Aorta (tissue), 4 donors: Measurements from ENCODE around the gene AMIGO3. TPM values are rescaled to one million over a fixed set of nuclear protein-coding genes. Genes with fewer than 3 reads are reported as not detected.

Experiments used
- polyA plus RNA-seq, 2 donors: library from polyadenylated mRNA; stranded (reverse); fragments of 200-250 nt; gene quantifications; one replicate each; pipeline ENCODE4 v1.2.3, GENCODE V29; 2013
- total RNA-seq, 2 donors: library from RNA; stranded (reverse); fragmentation: NEBNext Ultra II Directional; extraction: Animal tissue kit (Norgen Biotek cat#: 25700); gene quantifications; one replicate each; pipeline ENCODE4 v1.2.1, GENCODE V29; 2021
- donor health status: healthy with polysubstance abuse.
- donor health status: Bipolar disorder and iron deficiency.
- donor health status: DM: no; HTN: no; CAD: no.
- donor health status: DM: yes; HTN: yes; CAD: no.

AMIGO3 gene
- total and polyA plus RNA-seq, 4 donors: 1.1 TPM; not detected in 3

Other genes with a start within 250 kb of the AMIGO3 start
- gene DAG1, start 249.4 kb downstream of the AMIGO3 start, total RNA-seq: 10 to 100 TPM; 70.3 to 87.4 TPM
- 10 to 100 TPM; 15.3 to 25.3 TPM for gene DAG1, start 249.4 kb downstream of the AMIGO3 start, polyA plus RNA-seq
- under 1 TPM; 0.42 to 0.75 TPM for gene BSN, start 165.2 kb downstream of the AMIGO3 start, total RNA-seq
- gene BSN, start 165.2 kb downstream of the AMIGO3 start, polyA plus RNA-seq: under 1 TPM in 1 of 2 donors, not detected in 1; 0.08 TPM
- gene APEH, start 45.3 kb downstream of the AMIGO3 start, total RNA-seq: 10 to 100 TPM; 51.7 to 53.6 TPM
- gene APEH, start 45.3 kb downstream of the AMIGO3 start, polyA plus RNA-seq: 10 to 100 TPM; 30.3 to 47.2 TPM
- 10 to 100 TPM in 1 of 2 donors, 1 to 10 TPM in 1; 5.3 to 16.9 TPM for gene MST1, start 30.2 kb downstream of the AMIGO3 start, total RNA-seq
- gene MST1, start 30.2 kb downstream of the AMIGO3 start, polyA plus RNA-seq: 10 to 100 TPM in 1 of 2 donors, 1 to 10 TPM in 1; 4.5 to 64.7 TPM
- gene RNF123, start 30.1 kb downstream of the AMIGO3 start, total RNA-seq: 10 to 100 TPM; 34.7 to 38.1 TPM
- 10 to 100 TPM; 12.5 to 29.8 TPM for gene RNF123, start 30.1 kb downstream of the AMIGO3 start, polyA plus RNA-seq
- gene GMPPB, start 4.3 kb upstream of the AMIGO3 start, total RNA-seq: 10 to 100 TPM; 29.2 to 39.6 TPM
- gene GMPPB, start 4.3 kb upstream of the AMIGO3 start, polyA plus RNA-seq: 10 to 100 TPM; 13.4 to 24.6 TPM
- gene IP6K1, start 66.9 kb upstream of the AMIGO3 start, total RNA-seq: 10 to 100 TPM; 36.5 to 40.2 TPM
- gene IP6K1, start 66.9 kb upstream of the AMIGO3 start, polyA plus RNA-seq: 10 to 100 TPM in 1 of 2 donors, 1 to 10 TPM in 1; 9.4 to 19.5 TPM
- gene CDHR4, start 80.2 kb upstream of the AMIGO3 start, total RNA-seq: 1 to 10 TPM in 1 of 2 donors, under 1 TPM in 1; 0.26 to 1.1 TPM
- gene CDHR4, start 80.2 kb upstream of the AMIGO3 start, polyA plus RNA-seq: 1 to 10 TPM in 1 of 2 donors, not detected in 1; 5.0 TPM
- 1 to 10 TPM; 5.5 to 8.8 TPM for gene INKA1, start 83.6 kb upstream of the AMIGO3 start, total RNA-seq
- 10 to 100 TPM; 12.1 to 12.2 TPM for gene INKA1, start 83.6 kb upstream of the AMIGO3 start, polyA plus RNA-seq
- gene UBA7, start 94.3 kb upstream of the AMIGO3 start, total RNA-seq: 100 to 1,000 TPM in 1 of 2 donors, 10 to 100 TPM in 1; 45.2 to 102 TPM
- 100 to 1,000 TPM in 1 of 2 donors, 10 to 100 TPM in 1; 34.7 to 199 TPM for gene UBA7, start 94.3 kb upstream of the AMIGO3 start, polyA plus RNA-seq
- gene TRAIP, start 136.9 kb upstream of the AMIGO3 start, total RNA-seq: 1 to 10 TPM in 1 of 2 donors, under 1 TPM in 1; 0.94 to 2.6 TPM
- 1 to 10 TPM in 1 of 2 donors, under 1 TPM in 1; 0.63 to 3.1 TPM for gene TRAIP, start 136.9 kb upstream of the AMIGO3 start, polyA plus RNA-seq
- not detected for gene CAMKV, start 150.2 kb upstream of the AMIGO3 start, total RNA-seq
- not detected for gene CAMKV, start 150.2 kb upstream of the AMIGO3 start, polyA plus RNA-seq
- gene MST1R, start 184.2 kb upstream of the AMIGO3 start, total RNA-seq: 10 to 100 TPM in 1 of 2 donors, 1 to 10 TPM in 1; 2.7 to 13.1 TPM
- 1 to 10 TPM; 7.4 to 7.6 TPM for gene MST1R, start 184.2 kb upstream of the AMIGO3 start, polyA plus RNA-seq
- 1 to 10 TPM; 7.5 to 9.6 TPM for gene MON1A, start 210.1 kb upstream of the AMIGO3 start, total RNA-seq
- gene MON1A, start 210.1 kb upstream of the AMIGO3 start, polyA plus RNA-seq: 10 to 100 TPM in 1 of 2 donors, 1 to 10 TPM in 1; 8.9 to 11.4 TPM
- 100 to 1,000 TPM; 103 to 154 TPM for gene RBM6, start 220.5 kb upstream of the AMIGO3 start, total RNA-seq
- 100 to 1,000 TPM in 1 of 2 donors, 10 to 100 TPM in 1; 47.0 to 271 TPM for gene RBM6, start 220.5 kb upstream of the AMIGO3 start, polyA plus RNA-seq